Keratinocyte (primary cell): Measurements from ENCODE around the gene PAIP2.

Experiments
- CTCF ChIP-seq, 3 experiments: IDR thresholded peaks in 1 of 3; conservative IDR thresholded peaks in 1 of 3; optimal IDR thresholded peaks in 1 of 3; 2 replicates in 2 of 3; 3 replicates in 1 of 3; pipeline versions ENCODE3 to v1.5.1; 2011; ENCODE audit warnings: low read length in 3 of 3, mild to moderate bottlenecking in 3 of 3, moderate library complexity in 2 of 3, control low read depth in 1 of 3, inconsistent platforms in 1 of 3; ENCODE audit not compliant: insufficient read depth in 2 of 3; ENCODE audit errors: extremely low read depth in 1 of 3
- EZH2 ChIP-seq: IDR thresholded peaks from one replicate; pipeline ENCODE4 v1.6.1; 2012; ENCODE audit warnings: inconsistent platforms, mild to moderate bottlenecking, low read length, moderate library complexity

DNA sequence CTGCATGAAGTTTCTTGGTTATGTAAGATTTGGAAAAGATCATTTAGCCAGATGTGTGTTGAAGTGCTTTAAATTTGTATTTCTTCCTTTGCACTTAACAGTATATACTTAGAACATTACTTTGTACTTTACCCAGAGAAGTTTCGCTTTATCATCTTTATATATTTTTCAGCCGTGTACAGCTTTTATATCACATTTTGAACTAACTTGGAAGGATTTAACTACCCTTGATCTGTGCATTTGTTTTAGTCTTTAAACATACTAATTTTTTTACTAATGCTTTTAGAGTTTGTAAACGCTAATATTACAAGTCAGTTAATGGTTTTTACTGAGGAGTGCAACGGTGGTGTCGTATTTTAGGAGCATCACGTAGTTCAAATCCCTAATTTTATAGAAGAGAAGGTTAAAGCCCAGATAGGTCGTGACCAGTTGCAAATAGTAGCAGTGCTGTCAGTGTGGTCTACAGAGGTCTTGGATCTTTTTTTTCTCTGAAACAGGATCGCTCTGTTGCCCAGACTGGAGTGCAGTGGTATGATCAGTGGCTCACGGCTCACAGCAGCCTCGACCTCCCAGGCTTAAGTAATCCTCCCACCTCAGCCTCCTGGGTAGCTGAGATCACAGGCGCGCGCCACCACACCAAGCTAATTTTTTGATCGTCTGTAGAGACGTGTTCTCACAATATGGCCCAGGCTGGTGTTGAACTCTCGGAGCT is 46.2 kb upstream of the PAIP2 start:
- TF ChIP-seq CTCF (optimal IDR thresholded peaks at IDR 0.05 in 1 of 3, IDR thresholded peaks at IDR 0.05 in 1 of 3, conservative IDR thresholded peaks at IDR 0.05 in 1 of 3; ENCODE audit: extremely low read depth in 1 of 3, insufficient read depth in 2 of 3, low read length in 3 of 3), result no peak
- no peak for TF ChIP-seq EZH2
